GM12872 (cell line): ENCODE measurements around the gene ELMO1.

Experiments
- CTCF ChIP-seq: IDR thresholded peaks from 3 replicates; pipeline ENCODE4 v1.5.1; 2011; ENCODE audit warnings: low read depth, mild to moderate bottlenecking, low read length, moderate library complexity; ENCODE audit not compliant: insufficient read depth

Gene ELMO1

DNA sequence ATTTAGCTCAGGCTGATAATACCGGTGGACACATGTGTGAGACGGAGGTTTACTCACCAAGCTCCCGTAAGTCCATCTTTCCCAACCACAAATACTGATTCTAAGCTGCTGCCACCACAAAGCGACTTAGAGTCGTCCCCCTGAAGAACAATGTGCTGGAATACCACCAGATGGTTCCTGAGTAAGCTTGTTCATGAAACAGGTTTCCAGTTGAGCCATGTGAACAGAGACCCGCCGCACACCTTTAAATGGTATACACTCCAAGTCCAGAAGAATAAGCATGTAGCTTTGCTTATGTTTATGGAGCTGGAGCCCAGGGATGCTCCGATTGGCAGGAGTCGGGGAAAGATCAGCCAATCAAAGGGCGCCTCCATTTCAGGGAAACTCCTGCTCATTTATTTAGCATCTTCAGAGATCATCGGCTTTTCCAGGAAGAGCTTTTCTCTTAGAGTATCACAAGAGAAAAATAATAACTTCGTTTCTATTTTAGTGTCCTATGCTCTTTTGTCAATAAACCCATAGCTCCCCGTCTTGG is 462.7 kb downstream of the ELMO1 start:
- no peak for TF ChIP-seq CTCF

GRCh38 chr7:36985316-36985715 is 463.3 kb downstream of the ELMO1 start:
- TF ChIP-seq CTCF, result no peak

DNA sequence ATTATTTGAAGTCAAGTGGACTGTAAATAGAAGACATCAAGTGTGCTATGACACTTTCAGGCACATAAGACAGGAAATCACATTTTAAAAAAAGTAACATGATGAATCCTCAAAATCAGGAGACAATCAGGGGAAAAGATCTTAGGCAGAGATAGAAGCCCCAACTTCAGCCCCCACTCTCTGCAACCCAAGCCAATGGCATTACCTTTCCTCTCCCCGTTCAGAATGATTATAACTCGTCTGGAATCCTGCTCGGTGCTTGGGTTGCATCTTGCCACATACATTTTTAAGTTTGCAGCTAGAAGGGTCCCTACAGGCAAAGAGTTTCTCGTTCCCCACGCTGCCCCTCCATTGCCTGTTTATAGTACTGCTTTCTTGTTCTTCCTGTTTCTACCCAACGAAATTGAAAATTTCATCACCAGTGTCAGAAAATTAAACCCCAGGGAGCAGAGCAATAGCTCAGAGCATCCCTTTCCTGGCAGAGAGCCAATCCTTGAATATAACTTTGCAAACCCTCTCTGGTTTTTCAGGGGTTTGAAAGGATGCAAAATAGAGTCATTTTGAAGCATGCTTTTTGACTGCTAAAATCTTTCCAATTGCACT is 463.9 kb downstream of the ELMO1 start:
- TF ChIP-seq CTCF, result no peak

GRCh38 chr7:36984041-36984521 is 464.6 kb downstream of the ELMO1 start:
- TF ChIP-seq CTCF, result no peak

DNA sequence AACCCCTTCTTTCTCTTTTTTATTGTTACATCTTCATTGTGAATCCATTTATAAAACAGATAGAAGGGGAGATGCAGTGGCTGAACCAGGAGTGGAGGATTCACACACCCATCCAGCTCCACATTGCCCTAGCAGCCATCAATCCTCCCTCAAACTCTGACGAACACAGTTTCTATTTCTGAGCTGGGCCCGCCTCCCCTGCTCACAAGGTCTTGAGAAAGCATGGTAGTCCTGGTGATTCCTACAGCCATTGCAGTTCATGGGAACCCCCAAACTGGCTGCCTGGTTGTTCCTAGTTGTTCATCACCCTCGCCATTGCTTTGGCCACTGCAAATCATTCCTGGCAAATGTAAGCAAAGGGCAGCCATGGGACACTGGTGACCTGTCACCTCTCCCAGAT is 465.9 kb downstream of the ELMO1 start:
- no peak for TF ChIP-seq CTCF

DNA sequence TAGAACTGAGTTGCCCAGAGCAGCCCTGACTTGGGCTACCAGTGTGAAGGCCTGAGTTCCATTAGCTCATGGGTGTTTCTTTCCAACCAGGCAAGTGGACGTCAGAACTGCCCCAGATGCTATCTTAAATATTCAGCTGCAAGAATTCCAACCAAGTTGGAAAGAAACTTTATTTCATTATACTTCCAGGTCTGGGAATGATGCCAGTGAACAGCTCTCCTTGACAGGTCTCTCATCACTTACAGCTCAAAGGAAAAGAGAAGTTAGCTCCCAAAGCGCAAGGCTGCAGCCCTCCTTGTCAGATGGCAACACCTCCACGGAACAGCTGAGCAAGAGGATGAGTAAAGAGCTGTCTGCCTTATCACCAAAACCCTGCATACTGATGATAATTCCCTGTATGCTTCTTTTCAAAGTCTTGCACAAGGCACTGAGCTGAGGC is 468.8 kb downstream of the ELMO1 start:
- TF ChIP-seq CTCF, result no peak

DNA sequence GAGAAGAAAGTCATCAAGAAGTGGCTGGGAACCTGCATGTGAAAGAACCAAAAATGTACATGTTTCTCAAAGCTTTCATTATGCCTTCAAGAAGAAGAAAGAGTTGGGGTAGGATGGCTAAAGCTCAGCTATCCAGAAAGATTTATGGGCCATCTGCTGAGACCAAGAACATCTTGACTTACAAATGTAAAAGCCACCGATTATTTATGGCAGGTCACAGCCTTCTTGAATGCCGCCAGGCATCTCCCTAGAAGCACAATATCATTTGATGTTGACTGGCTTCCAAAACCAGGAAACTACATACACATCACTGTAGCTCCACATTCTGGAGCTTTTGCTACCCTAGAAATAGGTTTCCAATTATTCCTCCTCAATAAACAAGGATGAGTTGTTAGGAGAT is 470.2 kb downstream of the ELMO1 start:
- no peak for TF ChIP-seq CTCF

DNA sequence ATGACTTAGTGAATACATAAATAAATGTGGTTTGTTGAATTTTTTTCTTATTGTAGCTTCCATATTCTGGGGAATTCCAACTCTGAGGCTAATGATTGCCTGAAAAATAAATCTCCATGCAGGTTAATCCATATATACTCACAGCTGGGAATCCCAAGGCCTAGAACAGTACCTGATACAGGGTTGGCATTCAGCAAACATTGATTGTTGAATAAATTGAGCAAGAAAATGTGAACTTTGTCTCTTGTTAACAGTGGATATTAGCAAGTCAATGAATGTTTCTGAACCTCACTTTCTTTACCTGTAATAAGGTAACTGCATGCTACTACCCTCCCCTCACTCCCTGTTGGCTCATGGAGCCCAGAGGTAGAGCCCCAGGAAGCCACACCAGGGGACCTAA is 470.8 kb downstream of the ELMO1 start:
- no peak for TF ChIP-seq CTCF
